ENCODE data around the gene LGMN. TPM values are rescaled to one million over a fixed set of nuclear protein-coding genes. Genes with fewer than 3 reads are reported as not detected.

Gene LGMN
- total and polyA plus RNA-seq, 2 of the 8 experiments (the other 6 are each of a cell fraction or from before 2014, with no cell fraction given): 57.4 to 83.4 TPM

DNA sequence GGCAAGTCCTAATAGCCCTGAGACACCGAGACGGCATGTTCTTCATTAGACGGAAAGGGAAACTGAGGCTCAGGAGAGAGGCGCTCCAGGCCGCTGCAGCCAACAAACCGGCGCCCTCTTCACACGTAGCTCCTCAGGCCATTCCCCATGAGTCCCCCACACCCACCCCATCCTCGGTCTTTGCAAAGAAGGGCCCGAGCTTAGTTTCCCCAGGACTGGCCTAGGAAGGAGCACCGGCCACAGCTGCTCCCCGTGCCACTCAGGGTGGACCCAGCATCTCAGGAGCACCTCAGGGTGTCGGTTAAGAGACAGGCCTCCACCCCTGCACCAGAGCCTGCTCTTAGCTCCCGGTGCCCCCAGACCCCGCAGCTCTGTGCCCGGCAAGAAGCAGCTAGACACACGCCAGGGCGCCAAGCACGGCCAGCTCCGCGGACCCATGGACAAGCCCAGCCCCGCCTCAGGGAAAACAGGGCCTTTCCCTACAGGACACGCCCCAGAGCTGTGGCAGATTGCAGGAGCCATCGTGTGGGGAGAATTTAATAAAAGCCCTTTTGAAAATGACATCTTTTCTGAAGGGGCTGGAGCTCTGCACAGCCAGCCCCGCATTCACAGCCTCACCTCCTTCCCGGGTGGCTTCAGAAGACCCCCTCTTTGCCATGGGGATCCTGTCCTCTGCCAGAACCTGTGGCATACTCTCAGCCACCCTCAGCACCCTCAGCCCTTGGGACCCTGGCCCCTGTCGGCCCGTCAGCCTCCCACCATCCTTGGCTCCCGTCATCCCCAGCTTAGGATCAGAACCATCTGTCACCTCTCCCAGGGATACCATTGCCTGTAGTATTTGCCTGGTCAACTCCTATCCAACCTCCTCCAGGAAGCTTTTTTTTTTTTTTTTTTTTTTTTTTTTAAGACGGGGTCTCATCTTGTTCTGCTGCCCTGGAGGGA, 59.7 kb downstream of the LGMN start:
- Histone ChIP-seq H3K14ac (ENCODE audit: insufficient read length) (no peak overlapping the region), H3K56ac (replicated peaks; ENCODE audit: insufficient read length, low read depth, low read length) (no peak overlapping the region), H3K4ac (replicated peaks; ENCODE audit: insufficient read length, low read depth, low read length) (no peak overlapping the region), H4K20me1 (replicated peaks in 1 of 2; ENCODE audit: control insufficient read depth in 1 of 2, insufficient read depth in 2 of 2, low read length in 2 of 2) (peaks cover 0 to 2% of the 10 kb centered on the region in 2 experiments), H3K36me3 (ENCODE audit: control insufficient read depth in 2 of 4, insufficient read depth in 4 of 4, low read length in 3 of 4) (no peaks in the 10 kb centered on the region), H3K27ac (ENCODE audit: low read depth, low read length) (no peak overlapping the region), H4K5ac (ENCODE audit: insufficient read length, low read depth, low read length) (no peak overlapping the region), H3K79me2 (ENCODE audit: control insufficient read depth in 1 of 2, insufficient read depth in 2 of 2, low read length in 2 of 2) (no peaks in the 10 kb centered on the region), H2BK15ac (ENCODE audit: low read length) (no peak overlapping the region), H2AFZ (ENCODE audit: low read length) (peak overlapping the region; percentile 69; the same call in 1 of the 2 replicates), H3K9ac (replicated peaks in 1 of 4; ENCODE audit: extremely low read depth in 1 of 4, low read depth in 3 of 4, low read length in 3 of 4) (no peak overlapping the region), H4K91ac (replicated peaks; ENCODE audit: insufficient read length, low read length) (peak overlapping the region; percentile 40), H3K27me3 (replicated peaks in 1 of 4; ENCODE audit: control insufficient read depth in 3 of 4, extremely low read depth in 1 of 4, insufficient read depth in 3 of 4, low read length in 3 of 4) (peaks cover 10 to 21% (median 20%) of the 10 kb centered on the region in 4 experiments; a peak in 6 of 7 replicates), H2AK5ac (ENCODE audit: low read depth, low read length) (no peak overlapping the region), H3K18ac (ENCODE audit: extremely low read depth, low read length) (no peak overlapping the region; the same call in none of the 2 replicates), H3K79me1 (ENCODE audit: low read depth, low read length) (no peaks in the 10 kb centered on the region), H2BK5ac (ENCODE audit: low read depth, low read length) (no peak overlapping the region; the same call in 1 of the 2 replicates), H3K23ac (ENCODE audit: insufficient read length) (no peak overlapping the region), H3K23me2 (ENCODE audit: low read depth, low read length) (peaks cover 12% of the 10 kb centered on the region; the same call in 1 of the 2 replicates), H3K4me3 (ENCODE audit: extremely low read depth in 1 of 4, insufficient read depth in 2 of 4, low read depth in 3 of 4, low read length in 4 of 4) (peak overlapping the region; percentile 33 to 68 (median 50); a peak in 5 of 8 replicates), H2BK12ac (ENCODE audit: low read depth, low read length) (0 out of 2 replicates have a peak overlapping the region, but pooled peaks have one; percentile 39), H3K4me2 (ENCODE audit: insufficient read depth in 1 of 2, low read depth in 2 of 2, low read length in 2 of 2) (peak overlapping the region; percentile 53 to 99), H3K9me3 (ENCODE audit: insufficient read depth in 2 of 2, low read depth in 1 of 2, low read length in 1 of 2) (no peaks in the 10 kb centered on the region), H4K8ac (ENCODE audit: extremely low read depth, insufficient read depth, low read length) (no peak overlapping the region), H2BK120ac (replicated peaks; ENCODE audit: low read depth, low read length) (no peak overlapping the region), H2BK20ac (ENCODE audit: low read length) (no peak overlapping the region), H3K4me1 (replicated peaks in 1 of 4; ENCODE audit: control insufficient read depth in 3 of 4, insufficient read depth in 4 of 4, low read length in 3 of 4) (peaks cover 0 to 9% (median 3%) of the 10 kb centered on the region in 4 experiments; a peak in 4 of 7 replicates)
- ChIA-PET CTCF (ENCODE audit: partially characterized antibody) (interaction anchor here (0.6 to 4.0 kb wide), 17 partner anchors 8 to 566 kb away, joined by 3 to 31 read pairs (median 4); partner anchors contain the start of gene LGMN), POLR2A (ENCODE audit: partially characterized antibody) (interaction anchor here (0.8 kb wide), 1 partner anchor 95 kb away, joined by 4 read pairs; no protein-coding TSS in a partner anchor)
- DNase-seq (ENCODE audit: low read depth in 1 of 2, low spot score in 2 of 2): no peak
- no peak for FAIRE-seq
- WGBS, 2 experiments (ENCODE audit: extremely low coverage in 1 of 2, insufficient coverage in 1 of 2, insufficient read length in 1 of 2, insufficient replicate concordance in 2 of 2, low coverage in 1 of 2, low lambda C conversion rate in 2 of 2, missing lambda C conversion rate in 1 of 2): 77% methylated on average over 27 of the region's 30 CpGs; no CpG with 5 or more reads in 1 of the 2 experiments
- TF ChIP-seq PHF8 (conservative IDR thresholded peaks at IDR 0.05; ENCODE audit: low read depth, low read length) (no peak), CHD2 (IDR thresholded peaks at IDR 0.05; ENCODE audit: low read length) (no peak), YY1 (IDR thresholded peaks at IDR 0.05; ENCODE audit: low read depth, low read length) (no peak), POLR2A (IDR thresholded peaks at IDR 0.05; ENCODE audit: control extremely low read depth in 1 of 2, low read depth in 2 of 2, low read length in 2 of 2) (no peak), RNF2 (IDR thresholded peaks at IDR 0.05; ENCODE audit: borderline replicate concordance, low read depth, low read length, missing control alignments, poor library complexity, severe bottlenecking) (no peak), TBP (IDR thresholded peaks at IDR 0.05; ENCODE audit: low read depth, low read length) (no peak), E2F6 (IDR thresholded peaks at IDR 0.05) (no peak), CBX8 (IDR thresholded peaks at IDR 0.05; ENCODE audit: borderline replicate concordance, low read depth, low read length) (no peak), TAF1 (IDR thresholded peaks at IDR 0.05; ENCODE audit: low read depth, low read length) (no peak), SIX5 (IDR thresholded peaks at IDR 0.05; ENCODE audit: low read depth, low read length) (no peak), FOSL1 (IDR thresholded peaks at IDR 0.05; ENCODE audit: insufficient read depth, low read depth, low read length) (no peak)

Data from H1 (cell line).